SW480 (cell line): ENCODE measurements around the gene HADHB.

Experiments
- DNase-seq: peaks from one replicate; pipeline ENCODE4 v3.0.0-alpha.2; 2016; ENCODE audit warnings: low spot score

Gene HADHB

DNA sequence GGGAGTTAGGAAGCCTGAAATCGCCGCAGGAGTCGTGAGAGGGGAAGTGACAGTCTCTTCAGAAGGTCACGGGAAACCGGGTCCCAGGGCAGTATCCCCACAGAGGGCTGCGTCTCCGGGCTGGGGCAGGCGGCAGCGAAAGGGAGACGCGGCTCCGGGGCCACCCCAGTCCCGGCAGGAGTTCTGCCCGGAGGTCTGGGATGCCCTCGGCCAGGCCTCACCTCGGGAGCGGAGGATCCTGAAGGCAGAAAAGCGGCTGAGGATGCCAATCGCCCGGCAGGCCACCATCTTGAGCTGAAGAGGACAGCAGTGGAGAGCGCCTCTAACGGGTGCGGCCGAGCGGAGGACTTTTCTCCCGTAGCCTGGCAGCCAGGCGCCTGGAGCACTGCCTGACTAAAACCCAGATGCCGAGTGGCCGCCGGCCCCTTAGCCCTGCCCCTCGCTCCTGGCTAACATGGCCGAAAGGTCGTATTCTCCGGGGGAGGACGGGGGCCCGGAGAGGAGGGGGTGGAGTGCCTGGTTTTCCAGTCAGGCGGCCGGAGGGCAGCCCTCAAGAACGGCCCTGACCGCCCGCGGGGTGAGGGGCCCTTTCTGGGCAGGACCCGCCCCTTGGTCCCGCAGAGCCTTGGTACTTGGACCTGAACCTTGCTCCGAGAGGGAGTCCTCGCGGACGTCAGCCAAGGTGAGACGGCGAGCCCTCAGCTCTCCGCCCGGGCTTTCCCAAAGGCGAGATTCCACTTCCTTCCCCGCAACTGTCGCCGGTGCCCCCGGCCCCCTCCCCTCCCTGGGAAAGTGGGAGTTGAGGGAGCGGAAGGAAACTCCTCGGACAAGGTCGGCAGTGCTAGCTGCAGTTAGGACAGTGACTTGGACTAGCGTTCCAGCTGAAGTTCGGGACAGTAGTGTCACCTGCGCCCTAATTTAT, at the start of gene HADHB, which contains the start of gene HADHA:
Gene HADHB (plus strand): TSS at position 631 of the 922 bp plus-strand sequence. CDS start 9,316 bp downstream, outside the sequence.
Gene HADHA (minus strand): TSS at position 324 of the 922 bp plus-strand sequence. CDS start 36 bp downstream, at position 288.
- peak; percentile 94 for DNase-seq

DNA sequence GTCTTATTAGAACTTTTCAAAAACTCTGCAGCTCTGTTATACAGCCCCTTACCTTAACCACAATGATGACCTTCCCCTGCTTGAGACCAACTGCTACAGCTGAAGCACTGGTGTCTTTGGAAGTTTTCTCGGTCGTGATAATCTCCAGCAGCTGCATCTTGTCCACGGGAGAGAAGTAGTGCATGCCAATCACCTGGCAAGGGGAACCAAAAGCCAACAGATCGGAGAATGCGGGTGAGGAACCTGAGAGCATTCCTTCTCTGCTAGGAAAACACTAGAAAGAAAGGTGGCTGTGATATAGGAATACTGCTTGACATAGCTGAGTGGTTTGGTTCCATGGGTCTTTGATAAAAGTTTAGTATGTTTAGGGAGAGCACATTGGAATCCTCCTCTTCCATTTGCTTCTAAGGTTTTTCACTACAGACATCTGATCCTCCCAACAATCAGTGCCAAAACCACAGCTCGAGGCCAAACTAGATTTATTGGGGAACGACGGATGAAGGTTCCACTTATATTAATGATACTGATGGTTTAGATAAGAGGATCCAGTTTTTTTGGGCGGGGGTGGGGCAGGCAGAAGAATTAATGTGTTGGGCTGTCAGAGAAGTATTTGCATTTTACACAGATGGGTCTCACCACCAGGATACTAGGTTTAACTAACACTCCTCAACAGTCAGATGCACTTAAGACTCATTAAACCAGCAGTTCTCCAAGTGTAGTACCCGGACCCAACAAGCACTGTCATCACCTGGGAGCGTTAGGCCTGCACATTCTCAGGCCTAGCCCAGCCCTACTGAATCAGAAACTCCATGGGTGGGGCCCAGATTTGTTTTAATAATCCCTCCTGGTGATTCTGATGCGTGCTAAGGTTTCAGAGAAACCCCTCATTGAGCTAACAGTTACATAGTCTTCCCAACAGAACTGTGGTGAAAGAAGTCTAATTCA, 49.4 kb upstream of the HADHB start:
- no peak for DNase-seq

DNA sequence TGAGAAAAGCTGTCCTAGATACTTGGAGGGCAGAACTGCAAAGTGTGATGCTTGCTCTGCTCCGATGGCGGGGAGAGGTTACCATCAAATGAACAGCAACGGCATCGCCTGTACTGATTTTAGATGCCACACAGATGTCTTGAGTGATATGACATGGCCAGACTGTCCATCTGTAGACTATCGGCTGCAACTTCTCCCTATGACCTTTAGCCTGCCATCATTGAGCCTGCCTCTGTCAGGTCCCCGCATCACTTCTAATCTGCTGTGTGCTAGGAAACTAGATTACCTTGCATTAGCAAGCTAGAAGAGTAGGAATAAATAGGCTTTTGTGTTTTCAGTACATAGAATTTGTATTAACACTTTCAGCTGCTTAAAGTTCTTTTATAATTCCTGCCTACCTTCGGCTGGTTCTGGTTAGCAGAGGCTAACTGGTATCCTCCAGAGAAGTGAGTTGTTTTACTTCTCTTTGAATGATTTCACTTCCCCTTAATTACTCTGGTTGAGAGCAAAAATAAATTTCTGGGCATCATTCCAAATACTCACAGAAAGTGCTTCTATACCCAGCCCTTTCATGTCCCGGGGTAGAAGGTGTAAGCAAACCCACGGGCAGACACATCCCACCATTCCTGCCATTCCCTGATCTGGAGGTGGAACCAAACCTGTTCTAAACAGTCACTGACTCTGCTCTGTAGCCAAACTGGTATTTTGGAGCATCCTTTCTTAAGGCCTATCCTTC, 47.9 kb upstream of the HADHB start:
- DNase-seq = no peak

DNA sequence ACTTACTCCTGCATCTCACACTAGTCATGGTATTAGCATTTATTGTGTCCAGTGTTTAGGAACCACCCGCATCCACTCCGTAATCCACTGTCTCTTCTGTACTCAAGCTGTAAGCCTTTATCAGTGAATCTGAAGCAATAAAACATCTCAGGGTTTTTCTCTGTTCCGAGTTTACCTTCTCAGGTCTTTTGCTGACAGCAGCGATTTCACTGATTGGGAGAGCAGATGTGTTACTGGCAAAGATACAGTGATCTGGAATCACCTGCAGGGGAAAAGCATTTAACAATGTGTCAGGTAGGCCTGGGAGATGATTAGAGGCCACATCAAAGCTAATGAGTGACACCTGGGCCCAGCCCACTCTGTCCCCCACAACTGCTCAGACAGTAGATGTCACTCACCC, 47.2 kb upstream of the HADHB start:
- no peak for DNase-seq

DNA sequence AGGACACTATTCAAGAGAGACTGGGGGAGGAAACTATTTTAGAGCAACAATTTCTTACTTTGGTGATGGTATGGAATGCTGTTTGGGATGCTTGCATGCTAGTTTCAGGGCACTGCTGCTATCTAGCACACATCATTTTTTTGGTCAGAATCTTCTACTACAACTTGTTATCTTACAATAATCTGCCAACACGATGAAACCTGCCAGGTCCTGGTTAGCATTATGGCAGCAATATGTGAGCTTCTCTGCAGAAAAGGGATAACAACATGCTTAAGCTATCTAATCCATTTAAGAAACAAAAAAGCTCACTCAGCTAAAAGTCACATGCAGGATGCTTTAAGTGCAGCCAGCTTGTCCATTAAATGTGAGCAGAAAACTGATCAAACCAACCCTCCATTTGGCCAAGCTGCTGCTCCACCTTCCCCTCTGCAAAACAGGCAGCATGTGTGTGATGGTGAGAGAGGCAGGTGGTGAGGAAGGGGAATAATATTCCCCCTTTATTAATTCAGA, 41.7 kb upstream of the HADHB start:
- no peak for DNase-seq

DNA sequence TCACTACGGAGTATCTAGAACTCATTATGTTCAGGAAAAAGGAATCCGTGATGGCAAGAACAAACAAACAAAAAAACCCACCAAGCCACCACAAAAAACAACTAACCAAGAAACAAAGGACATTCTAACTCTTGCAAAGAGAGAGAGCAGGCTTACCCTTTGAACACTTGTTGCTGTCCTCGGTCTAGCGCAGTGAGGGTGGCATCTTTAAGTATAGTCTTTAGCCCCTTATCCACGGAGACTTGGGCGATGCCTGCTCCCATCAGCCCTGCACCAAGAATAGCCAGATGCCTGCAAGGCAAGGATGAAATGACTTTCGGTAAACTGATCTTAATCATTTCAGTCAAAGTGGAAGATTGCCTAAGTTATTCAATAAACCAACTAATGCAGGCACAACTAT, 40.8 kb upstream of the HADHB start:
- no peak for DNase-seq

DNA sequence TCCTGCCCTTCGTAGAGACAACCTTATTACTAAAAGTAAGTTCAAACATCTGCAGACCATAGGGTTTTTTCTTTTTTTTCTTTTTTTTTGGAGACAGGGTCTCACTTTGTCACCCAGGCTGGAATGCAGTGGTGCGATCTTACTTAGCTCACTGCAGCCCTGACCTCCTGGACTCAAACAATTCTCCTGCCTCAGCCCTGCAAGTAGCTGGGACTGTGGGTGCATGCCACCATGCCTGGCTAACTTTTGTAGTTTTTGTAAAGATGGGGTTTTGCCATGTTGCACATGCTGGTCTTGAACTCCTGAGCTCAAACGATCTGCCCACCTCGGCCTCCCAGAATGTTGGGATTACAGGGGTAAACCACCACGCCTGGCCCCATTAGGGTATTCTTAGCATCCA, 32.7 kb upstream of the HADHB start:
- no peak for DNase-seq

DNA sequence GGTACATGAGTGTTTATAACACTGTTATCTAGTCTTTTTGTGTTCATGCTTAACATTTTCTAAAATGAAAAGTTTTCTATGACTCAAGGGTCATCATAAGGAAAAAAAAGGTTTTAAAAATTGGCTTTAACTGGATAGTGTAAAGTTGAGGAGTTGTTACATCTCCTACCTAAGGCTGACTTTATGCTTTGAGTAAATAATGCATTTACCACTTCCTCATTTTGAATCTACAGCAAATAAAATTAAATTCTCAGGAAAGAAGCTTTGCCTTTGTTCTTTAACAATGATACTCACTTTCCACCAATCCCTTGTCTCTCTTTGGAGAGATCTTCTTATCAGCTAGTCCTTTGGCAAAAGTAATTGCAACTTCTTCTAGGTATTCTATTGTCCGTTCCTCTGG, 30.0 kb upstream of the HADHB start:
- no peak for DNase-seq

DNA sequence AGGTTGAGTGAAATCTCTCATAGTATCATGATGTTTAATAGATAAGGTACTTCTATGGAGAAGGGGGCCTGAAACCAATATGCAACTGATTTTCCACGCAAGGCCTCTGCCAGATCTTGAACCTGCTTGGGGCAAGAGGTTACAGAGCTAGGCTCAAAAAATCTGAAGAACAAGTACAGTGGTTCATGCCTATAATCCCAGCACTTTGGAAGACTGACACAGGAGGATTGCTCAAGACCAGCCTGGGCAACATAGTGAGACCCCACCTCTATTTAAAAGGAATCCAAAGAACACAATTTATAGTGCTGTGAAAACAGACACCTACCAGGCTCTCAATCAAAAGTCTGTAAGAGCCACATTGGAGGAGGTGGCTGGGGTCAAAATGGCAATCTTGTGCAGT, 28.9 kb upstream of the HADHB start:
- no peak for DNase-seq

DNA sequence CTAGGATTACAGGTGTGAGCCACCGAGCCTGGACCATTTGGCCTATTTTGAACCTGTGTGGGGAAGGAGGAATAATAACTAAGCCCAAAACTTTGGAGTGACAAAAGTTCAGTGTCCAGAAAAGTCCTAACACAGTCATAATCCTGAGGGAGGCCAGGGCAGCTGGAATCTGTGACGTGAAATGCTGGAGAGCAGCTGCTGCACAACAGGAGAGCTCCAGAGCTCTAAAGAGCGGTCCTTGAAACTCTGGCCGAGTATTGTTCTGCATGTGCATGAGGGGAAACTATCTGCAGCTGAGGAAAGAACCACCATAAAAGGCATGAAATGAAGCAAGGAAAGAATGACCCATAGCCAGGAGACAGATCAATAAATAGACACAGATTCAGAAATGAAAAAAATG, 28.2 kb upstream of the HADHB start:
- DNase-seq = no peak

DNA sequence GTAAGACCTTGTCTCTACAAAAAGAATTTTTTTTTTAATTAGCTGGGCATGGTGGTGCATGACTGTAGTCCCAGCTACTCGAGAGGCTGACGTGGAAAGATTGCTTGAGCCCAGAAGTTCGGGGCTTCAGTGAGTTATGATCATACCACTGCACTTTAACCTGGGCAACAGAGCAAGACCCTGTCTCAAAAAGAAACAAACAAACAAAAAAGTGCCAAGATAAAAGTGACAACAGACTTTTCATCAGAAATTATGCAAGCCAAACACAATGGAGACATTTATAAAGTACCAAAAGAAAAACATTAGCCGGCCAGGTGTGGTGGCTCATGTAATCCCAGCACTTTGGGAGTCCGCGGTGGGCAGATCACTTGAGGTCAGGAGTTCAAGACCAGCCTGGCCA, 27.0 kb upstream of the HADHB start:
- DNase-seq = no peak

DNA sequence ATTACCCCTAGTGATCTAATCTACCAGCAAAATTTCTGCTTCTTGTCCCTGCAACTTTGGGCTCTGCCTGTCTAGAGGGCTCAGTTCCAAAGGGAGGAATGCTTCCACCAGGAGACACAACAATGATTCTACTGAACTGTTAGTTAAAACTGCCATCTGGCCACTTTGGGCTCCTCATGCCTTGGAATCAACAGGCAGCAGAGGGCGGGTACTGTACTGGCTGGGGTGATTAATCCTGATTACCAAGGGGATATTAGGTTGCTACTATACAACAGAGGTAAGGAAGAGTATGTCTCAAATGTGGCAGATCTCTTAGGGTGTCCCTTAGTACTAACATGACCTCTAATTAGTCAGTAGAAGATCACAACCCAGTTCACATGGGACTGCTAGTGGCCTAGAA, 21.7 kb upstream of the HADHB start:
- no peak for DNase-seq

DNA sequence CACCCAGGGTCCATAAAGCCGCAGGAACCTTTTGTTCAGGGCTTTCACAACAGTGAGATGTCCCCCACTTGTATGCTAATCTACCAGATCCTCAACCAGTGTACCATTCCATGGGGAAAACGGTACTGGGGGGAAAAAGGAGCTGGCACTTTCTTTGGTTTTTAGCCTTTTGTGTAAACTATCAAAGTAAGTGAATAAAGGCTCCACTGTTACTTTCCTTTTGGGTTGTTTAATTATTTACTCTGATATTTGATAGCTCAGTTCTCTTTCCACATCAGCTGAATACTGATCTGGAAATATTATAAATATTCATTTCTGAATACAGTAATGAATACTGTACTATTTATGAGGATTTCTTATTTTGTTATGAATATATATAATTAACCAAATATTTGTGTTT, 20.6 kb upstream of the HADHB start:
- no peak for DNase-seq

DNA sequence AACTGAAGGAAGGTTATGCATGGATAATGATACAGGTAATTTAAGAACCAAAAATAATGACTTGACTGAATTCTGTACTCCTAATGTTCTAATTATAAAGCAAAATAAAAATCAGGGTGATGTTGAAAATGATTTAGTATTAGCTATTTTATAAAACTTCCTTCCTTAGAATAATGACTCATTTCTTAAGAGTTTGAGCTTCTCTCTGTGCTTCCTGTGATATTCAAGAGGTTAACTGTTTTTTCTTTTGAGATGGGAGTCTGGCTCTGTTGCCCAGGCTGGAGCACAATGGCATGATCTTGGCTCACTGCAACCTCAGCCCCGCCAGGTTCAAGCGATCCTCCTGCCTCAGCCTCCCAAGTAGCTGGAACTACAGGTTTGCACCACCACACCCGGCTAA, 15.1 kb upstream of the HADHB start:
- DNase-seq = no peak

DNA sequence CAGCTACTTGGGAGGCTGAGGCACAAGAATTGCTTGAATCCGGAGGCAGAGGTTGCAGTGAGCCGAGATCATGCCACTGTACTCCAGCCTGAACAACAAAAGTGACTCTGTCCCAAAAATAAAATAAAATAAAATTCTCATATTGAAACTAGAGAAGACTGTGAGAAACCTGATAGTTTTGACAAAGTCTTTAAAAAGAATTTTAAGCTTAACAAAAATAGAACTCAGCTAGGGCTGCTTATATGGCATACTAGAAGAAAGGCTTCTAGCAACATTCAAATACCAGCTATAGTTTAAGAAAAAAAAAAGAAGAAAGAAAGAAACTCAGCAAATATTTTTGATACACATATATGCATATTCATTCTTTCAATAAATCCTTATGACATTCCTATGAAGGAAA, 13.9 kb upstream of the HADHB start:
- no peak for DNase-seq

DNA sequence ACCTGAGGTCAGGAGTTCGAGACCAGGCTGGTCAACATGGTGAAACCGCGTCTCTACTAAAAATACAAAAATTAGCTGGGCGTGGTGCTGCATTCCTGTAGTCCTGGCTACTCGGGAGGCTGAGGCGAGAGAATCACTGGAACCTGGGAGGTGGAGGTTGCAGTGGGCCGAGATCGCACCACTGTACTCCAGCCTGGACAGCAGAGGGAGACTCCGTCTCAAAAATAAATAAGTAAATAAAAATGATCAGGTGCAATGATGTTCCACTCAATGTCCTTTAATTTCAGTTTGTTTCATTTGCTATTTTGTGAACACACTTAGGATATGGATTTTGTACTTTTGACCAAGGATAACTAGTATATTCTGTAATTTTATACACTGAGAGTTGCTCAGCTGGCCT, 9.7 kb upstream of the HADHB start:
- no peak for DNase-seq

DNA sequence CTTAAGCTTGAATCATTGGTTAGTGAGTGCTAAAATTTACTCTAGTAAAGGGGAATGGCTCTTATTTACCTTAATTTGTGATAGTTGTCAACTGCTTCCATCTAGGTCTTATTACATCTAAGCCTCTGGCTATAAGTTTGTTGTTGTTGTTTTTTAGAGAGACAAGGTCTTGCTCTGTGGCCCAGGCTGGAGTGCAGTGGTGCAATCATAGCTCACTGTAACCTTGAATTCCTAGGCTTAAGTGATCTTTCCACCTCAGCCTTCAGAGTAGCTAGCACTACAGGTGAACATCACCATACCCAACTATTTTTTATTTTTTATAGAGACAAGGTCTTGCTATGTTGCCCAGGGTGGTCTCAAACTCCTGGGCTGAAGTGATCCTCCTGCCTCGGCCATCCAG, 6.9 kb upstream of the HADHB start:
- DNase-seq = no peak

DNA sequence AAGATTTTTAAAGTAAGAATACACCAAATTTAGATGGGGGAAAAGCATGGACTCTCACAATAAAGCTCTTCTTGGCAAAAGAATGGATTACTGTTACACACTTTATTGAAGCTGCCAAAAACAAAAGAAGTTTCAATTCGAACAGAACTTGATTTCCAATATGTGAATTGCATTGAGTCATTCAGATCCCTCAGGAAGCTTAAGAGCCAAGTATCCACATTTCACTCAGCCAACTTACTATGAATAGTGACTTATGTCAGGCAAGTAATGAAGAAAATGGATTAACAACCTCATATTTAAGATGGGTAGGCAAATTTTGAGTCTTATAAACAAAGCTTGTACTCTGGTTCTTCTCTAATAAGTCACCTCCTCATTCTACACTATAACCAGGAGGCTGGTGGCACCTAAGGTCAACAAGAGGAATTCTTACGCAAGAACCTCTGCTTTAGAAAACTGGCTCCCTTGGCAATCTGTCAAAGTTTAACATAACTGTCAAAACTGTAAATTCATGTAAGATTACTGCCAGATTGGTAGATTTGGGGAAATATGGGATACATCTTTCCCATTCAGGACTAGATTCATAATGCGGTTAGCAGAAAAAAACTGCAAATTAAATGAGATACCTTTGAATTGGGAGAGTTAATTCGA, 6.3 kb upstream of the HADHB start:
- DNase-seq = no peak

DNA sequence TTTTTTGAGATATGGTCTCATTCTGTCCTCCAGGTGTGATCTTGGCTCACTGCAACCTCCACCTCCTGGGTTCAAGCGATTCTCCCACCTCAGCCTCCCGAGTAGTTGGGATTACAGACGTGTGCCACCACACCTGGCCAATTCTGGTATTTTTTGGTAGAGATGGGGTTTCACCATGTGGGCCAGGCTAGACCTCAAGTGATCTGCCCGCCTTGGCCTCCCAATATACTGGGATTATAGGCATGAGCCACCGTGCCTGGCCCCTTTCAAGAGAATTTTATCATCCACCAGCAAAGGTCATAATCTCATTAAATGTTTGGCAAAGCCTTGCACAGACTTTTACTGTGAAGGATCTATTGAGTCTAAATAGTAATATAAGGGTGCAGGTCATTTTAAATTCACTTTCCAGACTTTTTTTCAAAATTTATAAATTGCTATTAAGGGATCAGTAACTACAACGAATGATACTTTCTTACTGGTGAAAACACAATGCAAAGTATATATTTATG, 2.8 kb upstream of the HADHB start:
- DNase-seq = no peak

DNA sequence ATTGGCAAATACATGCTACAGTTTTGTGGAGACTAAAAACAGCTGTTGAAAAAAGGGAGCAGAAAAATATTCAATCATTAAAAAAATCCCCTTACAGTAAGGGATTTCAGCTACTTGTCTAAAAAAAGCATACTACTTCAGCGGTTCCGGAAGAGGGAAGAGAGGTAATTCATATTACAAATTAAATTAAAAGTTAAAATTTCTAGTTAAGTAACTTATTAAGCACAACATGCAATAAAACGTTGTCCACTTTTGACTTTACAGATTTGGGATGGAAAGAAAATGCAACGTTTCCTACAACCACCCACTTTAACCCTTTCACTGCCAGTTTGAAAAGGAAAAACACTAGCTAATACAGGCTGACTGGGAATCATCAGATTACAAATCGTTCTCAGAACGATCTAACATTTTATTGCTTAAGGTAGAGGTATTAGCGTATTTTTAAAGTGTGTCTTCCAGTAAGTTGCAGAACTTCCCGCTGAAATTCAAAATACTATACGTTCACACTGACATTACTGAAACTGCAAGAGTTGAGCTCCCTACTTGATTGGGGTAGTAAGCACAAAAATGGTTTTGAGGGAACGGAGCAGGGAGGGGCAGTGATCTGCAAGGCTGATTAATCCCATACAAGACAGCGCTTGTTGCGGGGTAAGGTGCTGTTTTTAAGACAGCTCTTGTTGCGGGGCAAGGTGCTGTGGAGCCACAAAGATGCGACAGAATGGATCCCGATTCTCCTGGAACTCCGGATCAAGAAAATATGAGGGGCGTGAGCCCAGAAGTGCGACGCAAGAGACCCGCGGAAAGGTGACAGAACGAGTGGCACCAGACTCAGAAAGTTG, 1.1 kb upstream of the HADHB start:
- peak; percentile 26 for DNase-seq
